B cell (primary cell): ENCODE measurements around the gene UMOD.

Source experiments
- EZH2 ChIP-seq: IDR thresholded peaks from 2 replicates; pipeline ENCODE4 v1.6.1; 2012; ENCODE audit warnings: borderline replicate concordance, low read depth, mild to moderate bottlenecking, moderate library complexity, low read length; ENCODE audit not compliant: insufficient read depth, poor library complexity, severe bottlenecking
- TF ChIP-seq, protein P1 (sequence below): fragments of 200-600 bp; IDR thresholded peaks from one replicate; pipeline ENCODE4 v1.8.0; 2022; ENCODE audit warnings: antibody characterized with exemption, mild to moderate bottlenecking

DNA sequence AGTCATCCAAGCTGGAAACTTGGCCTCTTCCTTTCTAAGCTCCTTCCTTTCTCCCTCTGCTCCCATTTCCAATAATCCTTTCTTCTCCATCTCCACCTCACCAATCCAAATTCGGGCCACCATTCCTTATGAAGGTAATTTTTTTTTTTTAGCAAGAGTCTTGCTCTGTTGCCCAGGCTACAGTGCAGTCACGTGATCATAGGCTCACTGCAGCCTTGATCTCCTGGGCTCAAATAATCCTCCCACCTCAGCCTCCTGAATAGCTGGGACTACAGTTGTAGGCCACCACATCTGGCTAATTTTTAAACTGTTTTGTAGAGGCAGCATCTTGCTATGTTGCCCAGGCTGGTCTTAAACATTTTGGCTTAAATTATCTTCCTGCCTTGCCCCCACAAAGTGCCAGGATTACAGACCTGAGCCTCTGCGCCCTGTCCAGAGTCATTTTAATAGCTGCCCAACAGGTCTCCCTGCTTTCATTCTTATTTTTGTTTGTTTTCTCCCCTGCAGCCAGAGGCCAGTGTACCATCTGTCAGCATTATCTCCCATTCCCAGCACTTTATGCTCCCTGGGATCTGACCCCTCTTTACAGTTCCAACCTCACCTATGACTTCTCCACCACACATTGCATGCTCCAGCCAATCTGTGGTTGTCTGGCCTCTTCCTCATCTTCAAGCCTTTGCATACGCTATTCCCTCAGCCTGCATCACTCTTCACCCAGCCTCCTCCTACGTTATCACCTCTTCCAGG lies 22.9 kb downstream of the UMOD start:
- TF ChIP-seq, protein P1, sequence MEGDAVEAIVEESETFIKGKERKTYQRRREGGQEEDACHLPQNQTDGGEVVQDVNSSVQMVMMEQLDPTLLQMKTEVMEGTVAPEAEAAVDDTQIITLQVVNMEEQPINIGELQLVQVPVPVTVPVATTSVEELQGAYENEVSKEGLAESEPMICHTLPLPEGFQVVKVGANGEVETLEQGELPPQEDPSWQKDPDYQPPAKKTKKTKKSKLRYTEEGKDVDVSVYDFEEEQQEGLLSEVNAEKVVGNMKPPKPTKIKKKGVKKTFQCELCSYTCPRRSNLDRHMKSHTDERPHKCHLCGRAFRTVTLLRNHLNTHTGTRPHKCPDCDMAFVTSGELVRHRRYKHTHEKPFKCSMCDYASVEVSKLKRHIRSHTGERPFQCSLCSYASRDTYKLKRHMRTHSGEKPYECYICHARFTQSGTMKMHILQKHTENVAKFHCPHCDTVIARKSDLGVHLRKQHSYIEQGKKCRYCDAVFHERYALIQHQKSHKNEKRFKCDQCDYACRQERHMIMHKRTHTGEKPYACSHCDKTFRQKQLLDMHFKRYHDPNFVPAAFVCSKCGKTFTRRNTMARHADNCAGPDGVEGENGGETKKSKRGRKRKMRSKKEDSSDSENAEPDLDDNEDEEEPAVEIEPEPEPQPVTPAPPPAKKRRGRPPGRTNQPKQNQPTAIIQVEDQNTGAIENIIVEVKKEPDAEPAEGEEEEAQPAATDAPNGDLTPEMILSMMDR: no peak
- TF ChIP-seq EZH2: no peak
